Breast epithelium (tissue), 4 donors: ENCODE measurements around the gene DPPA5. TPM values are rescaled to one million over a fixed set of nuclear protein-coding genes. Genes with fewer than 3 reads are reported as not detected.

Experiments used
- DNase-seq, 2 donors: peaks; one replicate each; pipeline ENCODE4 v3.0.0-alpha.2; 2019; ENCODE audit warnings: low spot score in 2 of 2
- H3K27ac ChIP-seq, 2 donors: fragments of 200-600 bp; sonication (generic) in 1 of 2; one replicate each; pipeline ENCODE4 v1.5.1; 2016 to 2019; ENCODE audit warnings: mild to moderate bottlenecking in 1 of 2
- H3K27me3 ChIP-seq, 2 donors: fragments of 200-600 bp; sonication (generic) in 1 of 2; one replicate each; pipeline versions ENCODE4 v1.5.1 to v1.6.0; 2017 to 2019; ENCODE audit warnings: control low read depth in 1 of 2, mild to moderate bottlenecking in 1 of 2
- H3K36me3 ChIP-seq: fragments of 200-600 bp; one replicate; pipeline ENCODE4 v1.5.1; 2019
- H3K4me1 ChIP-seq, 2 donors: fragments of 200-600 bp; sonication (generic); one replicate each; pipeline ENCODE4 v1.5.1; 2016 to 2019; ENCODE audit warnings: control low read depth in 1 of 2
- H3K4me3 ChIP-seq, 3 donors: fragments of 200-600 bp; sonication (generic); 1 replicate in 2 of 3; 2 replicates in 1 of 3; pipeline ENCODE4 v1.5.1; 2016 to 2019; ENCODE audit warnings: mild to moderate bottlenecking in 3 of 3, moderate library complexity in 2 of 3
- H3K9me3 ChIP-seq, 2 donors: fragments of 200-600 bp; sonication (generic) in 1 of 2; one replicate each; pipeline ENCODE4 v1.5.1; 2016 to 2019; ENCODE audit warnings: control low read depth in 1 of 2
- CTCF ChIP-seq, 3 donors: fragments of 450-650 bp; IDR thresholded peaks; one replicate each; pipeline ENCODE4 v1.5.1; 2016 to 2017; ENCODE audit warnings: antibody characterized with exemption in 3 of 3, mild to moderate bottlenecking in 3 of 3, moderate library complexity in 3 of 3
- POLR2A ChIP-seq: fragments of 450-650 bp; IDR thresholded peaks from one replicate; pipeline ENCODE4 v1.6.1; 2016; ENCODE audit warnings: antibody characterized with exemption, mild to moderate bottlenecking, moderate library complexity
- POLR2AphosphoS5 ChIP-seq, 3 donors: sonication (generic); formaldehyde crosslinking; IDR thresholded peaks; one replicate each; pipeline ENCODE4 v1.6.1; 2017; ENCODE audit warnings: antibody characterized with exemption in 3 of 3
- intact Hi-C: fragments of 100-400 bp; cut with DNase I; formaldehyde crosslinking; loops from one replicate; pipeline ENCODE4 v1.15.1; 2023; ENCODE audit warnings: low total_unique reads
- total RNA-seq, 3 donors: library from RNA; depleted of rRNA; stranded (reverse); fragments of >200 nt; gene quantifications; one replicate each; pipeline ENCODE4 v1.1.0, GENCODE V29; 2016

DPPA5 gene
- total RNA-seq, 3 donors from 2014 or later: not detected

GRCh38 chr6:73371984-73372383 lies 17.9 kb upstream of the DPPA5 start:
- H3K27me3 ChIP-seq: no peaks in the 10 kb centered on the region
- H3K27ac ChIP-seq: no peak overlapping the region
- no peak for DNase-seq
- peaks cover 19 to 21% of the 10 kb centered on the region in 2 donors for H3K9me3 ChIP-seq
- TF ChIP-seq CTCF (IDR thresholded peaks at IDR 0.05) (no peak), POLR2AphosphoS5 (IDR thresholded peaks at IDR 0.05) (no peak), POLR2A (no peak)
- intact Hi-C loops: no loop called here
- no peak overlapping the region for H3K4me3 ChIP-seq
- no peaks in the 10 kb centered on the region for H3K36me3 ChIP-seq
- no peaks in the 10 kb centered on the region for H3K4me1 ChIP-seq

DNA sequence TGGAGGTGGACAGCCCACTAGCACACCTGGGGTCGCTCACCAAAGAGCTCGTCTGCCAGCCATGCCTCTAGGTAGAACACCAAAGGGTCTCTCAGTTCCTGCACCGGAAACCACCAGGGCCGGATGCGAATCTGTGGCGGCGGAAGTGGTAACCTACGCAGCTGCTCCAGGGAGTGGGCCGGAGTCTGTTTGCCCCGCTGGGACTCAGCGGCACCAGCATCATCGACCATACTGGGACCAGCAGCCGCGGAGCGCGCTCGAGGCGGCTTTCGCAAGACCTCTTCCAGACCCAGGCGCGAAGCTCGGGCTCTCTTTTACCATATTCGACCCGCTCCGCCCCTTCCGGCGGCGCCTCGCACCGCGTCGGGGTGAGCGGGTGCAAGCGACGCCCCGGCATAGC lies 15.5 kb upstream of the DPPA5 start, which contains the start of gene OOEP:
Gene OOEP (minus strand): TSS at position 335 of the 400 bp plus-strand sequence. CDS start 105 bp downstream, at position 230.
- Histone ChIP-seq H3K4me3 (no peak within 1 kb of the TSS), H3K27ac (no peak within 1 kb of the TSS), H3K27me3 (no peaks in the 10 kb centered on the region), H3K9me3 (peaks cover 19 to 21% of the 10 kb centered on the region in 2 donors), H3K4me1 (no peaks in the 10 kb centered on the region), H3K36me3 (no peaks in the 10 kb centered on the region)
- TF ChIP-seq CTCF (IDR thresholded peaks at IDR 0.05) (no peak), POLR2AphosphoS5 (IDR thresholded peaks at IDR 0.05) (no peak), POLR2A (no peak)
- intact Hi-C loops: no loop called here
- DNase-seq: no peak

GRCh38 chr6:73369157-73369556 lies 15.1 kb upstream of the DPPA5 start:
- no peaks in the 10 kb centered on the region for H3K4me1 ChIP-seq
- no peaks in the 10 kb centered on the region for H3K36me3 ChIP-seq
- H3K27me3 ChIP-seq: no peaks in the 10 kb centered on the region
- intact Hi-C loops: no loop called here
- H3K9me3 ChIP-seq: peaks cover 19 to 21% of the 10 kb centered on the region in 2 donors
- no peak for TF ChIP-seq POLR2AphosphoS5 (IDR thresholded peaks at IDR 0.05)
- TF ChIP-seq CTCF (IDR thresholded peaks at IDR 0.05): no peak
- TF ChIP-seq POLR2A: no peak
- H3K27ac ChIP-seq: no peak overlapping the region
- DNase-seq: no peak
- no peak overlapping the region for H3K4me3 ChIP-seq

DNA sequence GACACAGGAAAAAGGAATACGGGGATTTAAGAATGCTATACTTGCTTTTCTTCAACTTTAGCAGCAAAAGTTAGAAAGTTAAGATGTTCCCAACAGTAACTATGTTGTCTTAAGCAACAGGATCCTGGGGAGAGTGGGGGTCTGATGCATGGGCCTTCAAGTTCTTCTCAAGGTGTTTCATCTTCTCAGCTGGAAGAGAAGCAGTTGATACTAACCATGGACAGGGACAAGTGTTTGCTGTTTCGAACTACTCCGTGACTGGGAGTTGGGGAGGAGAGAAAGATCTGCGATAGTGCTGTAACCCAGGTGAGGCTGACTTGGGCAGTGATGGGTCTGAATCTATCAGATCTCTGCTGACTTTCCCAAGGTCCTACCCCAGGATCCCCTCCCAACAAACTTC lies 14.6 kb upstream of the DPPA5 start:
- Histone ChIP-seq H3K36me3 (no peaks in the 10 kb centered on the region), H3K27ac (no peak overlapping the region), H3K4me1 (no peaks in the 10 kb centered on the region), H3K9me3 (peaks cover 19 to 21% of the 10 kb centered on the region in 2 donors), H3K4me3 (no peak overlapping the region), H3K27me3 (no peaks in the 10 kb centered on the region)
- DNase-seq: no peak
- intact Hi-C loops: no loop called here
- TF ChIP-seq CTCF (IDR thresholded peaks at IDR 0.05) (no peak), POLR2A (no peak), POLR2AphosphoS5 (IDR thresholded peaks at IDR 0.05) (no peak)

- peaks cover 19 to 27% of the 10 kb centered on the region in 2 donors for H3K9me3 ChIP-seq
- H3K4me1 ChIP-seq: no peaks in the 10 kb centered on the region
- TF ChIP-seq POLR2AphosphoS5 (IDR thresholded peaks at IDR 0.05): no peak
- TF ChIP-seq POLR2A: no peak
- TF ChIP-seq CTCF (IDR thresholded peaks at IDR 0.05): no peak
- no peak overlapping the region for H3K27ac ChIP-seq
- no peaks in the 10 kb centered on the region for H3K36me3 ChIP-seq
- H3K27me3 ChIP-seq: no peaks in the 10 kb centered on the region
- no peak overlapping the region for H3K4me3 ChIP-seq
- intact Hi-C loops: no loop called here
- DNase-seq: no peak
Measured at GRCh38 chr6:73367761-73368355, 13.8 kb upstream of the DPPA5 start.
